Fibroblast of upper back skin (primary cell): ENCODE results near the gene PROSER2.

Experiments used
- DNase-seq: peaks from one replicate; pipeline ENCODE4 v3.0.0-alpha.2; 2013

The PROSER2 gene, protein sequence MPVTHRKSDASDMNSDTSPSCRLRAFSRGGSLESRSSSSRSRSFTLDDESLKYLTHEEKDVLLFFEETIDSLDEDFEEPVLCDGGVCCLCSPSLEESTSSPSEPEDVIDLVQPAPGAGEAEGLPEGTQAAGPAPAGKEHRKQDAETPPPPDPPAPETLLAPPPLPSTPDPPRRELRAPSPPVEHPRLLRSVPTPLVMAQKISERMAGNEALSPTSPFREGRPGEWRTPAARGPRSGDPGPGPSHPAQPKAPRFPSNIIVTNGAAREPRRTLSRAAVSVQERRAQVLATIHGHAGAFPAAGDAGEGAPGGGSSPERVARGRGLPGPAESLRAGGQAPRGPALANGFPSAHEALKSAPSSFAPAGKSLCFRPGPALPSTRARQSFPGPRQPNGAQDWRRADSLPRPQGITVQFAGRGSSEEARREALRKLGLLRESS

GRCh38 chr10:11823122-11823988, at the start of gene PROSER2:
Gene PROSER2, plus strand, starts transcription at chr10:11823356. Its CDS starts 28,722 bp downstream, at chr10:11852078.
- peak; percentile 32 for DNase-seq

DNA sequence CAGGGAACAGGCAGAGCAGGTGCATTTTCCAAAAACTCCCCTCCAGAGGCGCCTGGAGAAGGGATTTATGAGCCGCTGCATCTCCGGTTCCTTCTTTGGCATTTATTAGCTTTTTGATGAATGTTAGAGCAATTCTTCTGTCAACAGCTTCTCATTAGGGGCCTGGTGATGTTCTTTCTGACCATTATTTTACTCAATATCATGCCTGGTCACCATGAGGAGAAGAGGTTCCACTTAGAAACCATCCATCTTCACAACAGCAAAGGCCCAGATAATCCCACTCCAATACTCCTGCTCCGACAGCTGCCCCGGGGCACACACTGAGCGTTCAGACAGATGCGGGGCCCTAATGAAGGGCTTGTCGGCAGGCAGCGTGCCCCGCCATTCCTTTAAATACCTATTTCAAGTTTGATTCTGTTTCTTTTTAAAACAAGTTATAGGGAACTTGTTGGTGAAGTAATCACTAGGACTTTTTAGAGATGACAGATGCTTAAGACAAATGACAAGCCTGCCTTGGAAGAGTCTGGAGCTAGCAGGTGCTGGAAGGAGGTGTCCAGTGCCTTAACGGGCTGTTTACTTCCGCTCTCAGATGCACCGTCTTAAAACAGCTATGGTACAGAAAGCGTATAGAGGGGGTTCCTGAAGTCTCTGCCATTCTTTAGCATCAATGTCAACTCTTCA, 49.3 kb upstream of the PROSER2 start:
- no peak for DNase-seq

- no peak for DNase-seq
Measured at GRCh38 chr10:11775412-11775811, 47.7 kb upstream of the PROSER2 start.

DNA sequence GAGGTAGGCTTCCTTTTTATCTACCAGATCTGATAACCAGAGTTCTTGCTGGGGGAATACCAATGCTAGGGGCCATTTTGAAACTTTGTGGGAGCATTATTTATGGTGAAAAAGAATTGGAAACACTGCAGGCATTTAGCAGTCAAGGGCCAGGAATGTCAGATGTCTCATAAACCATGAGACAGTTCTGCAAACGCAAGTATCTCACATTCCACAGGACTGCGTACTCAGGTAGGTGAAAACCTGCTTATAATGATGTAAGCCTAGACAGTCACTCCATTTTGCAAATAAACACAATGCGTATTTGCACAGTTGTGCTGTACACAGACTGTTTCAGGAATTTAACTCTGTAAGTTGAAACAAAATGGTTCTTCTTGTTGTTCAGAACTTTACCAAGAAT, 47.1 kb upstream of the PROSER2 start:
- DNase-seq = no peak

DNA sequence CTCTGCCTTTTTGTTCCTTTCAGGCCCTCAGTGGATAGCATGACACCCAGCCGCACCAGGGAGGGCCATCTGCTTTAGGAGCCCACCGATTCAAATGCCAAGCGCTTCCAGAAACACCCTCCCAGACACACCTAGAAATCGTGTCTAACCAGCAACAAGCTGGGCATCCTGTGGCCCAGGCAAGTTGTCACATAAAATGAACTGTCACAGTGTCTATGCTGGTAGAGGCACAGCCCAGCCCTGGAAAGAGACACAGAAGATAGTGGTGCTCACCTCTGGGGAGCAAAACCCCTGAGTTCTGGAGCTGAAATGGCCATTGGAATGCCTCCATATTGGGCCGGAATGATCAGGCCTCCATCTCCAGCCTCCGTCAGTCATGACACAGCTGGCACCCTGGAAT, 42.0 kb upstream of the PROSER2 start:
- no peak for DNase-seq

DNA sequence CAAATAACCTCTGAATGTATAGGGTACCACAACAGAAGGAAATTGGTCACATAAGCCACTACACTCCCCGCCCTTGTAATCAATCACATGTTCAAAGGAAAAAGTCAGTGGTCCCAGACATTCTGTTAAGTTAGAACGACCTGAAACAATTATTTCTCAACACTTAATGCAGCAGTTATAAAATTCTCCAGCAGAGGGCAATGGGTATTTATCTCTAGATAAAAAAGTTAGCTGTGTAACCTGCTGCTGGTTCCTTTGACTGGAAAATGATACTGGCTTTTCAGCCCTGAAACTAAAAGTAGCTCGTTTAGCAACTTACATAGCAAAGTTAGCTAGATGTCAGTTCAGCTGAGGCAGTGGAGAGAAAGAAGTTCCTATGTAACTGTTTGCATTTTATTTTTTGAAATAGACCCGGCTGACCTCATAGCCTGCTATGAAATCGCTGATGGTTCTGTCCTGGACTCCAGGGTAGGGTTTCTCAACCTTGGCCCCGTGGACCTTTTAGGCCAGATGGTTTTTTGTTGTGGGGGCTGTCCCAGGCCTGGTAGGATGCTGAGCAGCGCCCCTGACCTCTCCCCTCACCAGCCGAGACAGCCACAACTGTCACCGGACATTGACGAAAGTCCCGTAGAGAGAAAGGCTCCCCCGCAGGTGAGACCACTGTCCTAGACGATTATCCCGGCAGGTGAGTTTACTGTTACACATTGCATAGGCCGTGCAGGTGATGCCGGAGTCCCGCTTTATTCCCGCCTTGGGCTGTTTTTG, 40.2 kb upstream of the PROSER2 start:
- DNase-seq = peak; percentile 52

- DNase-seq = no peak
Measured at GRCh38 chr10:11783558-11783865, 39.6 kb upstream of the PROSER2 start.

- no peak for DNase-seq
Measured at GRCh38 chr10:11787374-11787773, 35.8 kb upstream of the PROSER2 start.

DNA sequence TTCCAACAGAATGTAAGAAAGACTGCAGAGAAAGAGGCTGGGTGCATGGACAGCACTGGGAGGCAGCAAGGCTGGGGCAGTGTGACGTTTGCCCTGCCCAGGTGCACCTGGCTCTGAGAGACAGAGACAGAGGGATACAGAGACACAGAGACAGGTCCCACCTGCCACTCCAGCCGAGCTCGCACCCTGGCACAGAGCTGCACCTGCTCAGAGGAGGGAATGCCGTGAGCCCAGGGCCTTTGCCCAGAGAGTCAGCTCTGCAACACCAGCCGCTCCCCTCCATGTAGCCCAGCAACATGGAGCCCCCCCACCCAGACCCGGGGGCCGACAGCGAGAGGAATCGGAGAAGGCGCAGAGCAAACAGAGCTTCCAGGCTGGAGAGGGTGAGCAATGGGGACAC, 35.3 kb upstream of the PROSER2 start:
- no peak for DNase-seq

- DNase-seq = no peak
Measured at GRCh38 chr10:11789306-11789705, 33.9 kb upstream of the PROSER2 start.

DNA sequence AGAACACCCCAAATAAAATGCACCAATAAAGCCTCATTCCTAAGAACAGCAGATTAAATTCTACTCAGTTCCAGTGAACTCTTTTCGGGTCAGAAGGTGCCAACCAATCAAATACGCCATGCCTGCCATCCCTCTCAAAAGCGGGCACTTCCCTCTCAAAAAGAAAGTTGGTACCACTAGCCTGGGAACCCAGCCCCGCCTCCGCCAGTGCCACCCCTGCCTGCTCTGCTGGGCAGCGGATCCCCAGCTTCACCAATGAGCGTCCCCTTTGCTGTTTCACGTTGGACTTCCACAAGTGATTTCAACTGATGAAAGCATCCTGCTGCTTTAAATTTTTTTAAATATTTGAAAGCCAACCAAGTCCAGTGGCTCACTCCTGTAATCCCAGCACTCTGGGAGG, 33.2 kb upstream of the PROSER2 start:
- DNase-seq = no peak

DNA sequence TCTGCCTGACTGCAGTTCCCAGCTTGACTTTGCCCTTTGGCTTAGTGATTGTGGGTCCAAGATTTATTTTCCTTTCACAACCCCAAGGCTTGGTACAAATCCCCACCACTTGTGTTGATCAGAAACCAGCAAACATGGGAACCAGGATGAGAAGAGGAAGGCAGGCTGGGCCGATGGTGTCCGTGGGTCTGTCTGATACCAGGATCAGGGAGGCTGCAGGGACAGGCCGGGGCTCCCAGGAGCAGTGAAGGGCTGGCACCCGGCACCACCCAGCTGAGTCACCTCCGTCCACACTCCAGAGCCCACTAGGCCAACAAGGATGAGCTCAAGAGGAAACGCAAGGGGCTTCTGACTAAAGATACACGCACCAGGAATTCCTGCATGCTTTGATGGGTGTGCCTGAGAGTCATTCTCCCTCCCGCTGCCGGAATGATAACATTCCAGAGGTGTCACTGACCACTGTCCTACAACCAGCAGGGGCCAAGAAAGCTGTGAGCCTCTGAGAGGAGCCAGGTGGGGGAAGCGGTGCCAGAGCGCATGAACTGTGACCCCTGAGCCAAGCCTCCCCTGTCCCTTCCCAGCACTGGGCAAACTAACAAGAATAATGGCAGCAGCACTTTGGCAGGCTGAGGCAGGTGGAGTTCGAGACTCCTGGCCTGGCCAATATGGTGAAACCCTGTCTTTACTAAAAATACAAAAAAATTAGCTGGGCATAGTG, 29.2 kb upstream of the PROSER2 start:
- DNase-seq = peak; percentile 31

DNA sequence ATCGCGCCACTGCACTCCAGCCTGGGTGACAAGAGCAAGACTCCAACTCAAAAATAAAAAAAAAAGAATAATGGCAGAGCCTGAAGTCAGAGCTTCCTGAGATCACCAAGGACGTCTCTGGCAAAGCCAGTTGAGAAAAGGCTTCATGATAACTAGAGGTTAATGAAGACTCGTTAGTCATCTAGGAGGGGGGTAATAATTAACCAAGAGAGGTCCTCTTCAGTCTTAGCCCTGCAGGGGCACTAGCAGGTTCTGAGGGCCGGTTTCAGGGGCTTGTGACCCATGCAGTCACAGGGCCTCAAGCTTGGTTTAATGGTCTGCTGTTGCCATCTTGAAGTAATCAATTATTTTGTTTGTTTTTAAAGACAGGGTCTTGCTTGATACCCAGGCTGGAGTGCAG, 28.6 kb upstream of the PROSER2 start:
- DNase-seq = no peak

DNA sequence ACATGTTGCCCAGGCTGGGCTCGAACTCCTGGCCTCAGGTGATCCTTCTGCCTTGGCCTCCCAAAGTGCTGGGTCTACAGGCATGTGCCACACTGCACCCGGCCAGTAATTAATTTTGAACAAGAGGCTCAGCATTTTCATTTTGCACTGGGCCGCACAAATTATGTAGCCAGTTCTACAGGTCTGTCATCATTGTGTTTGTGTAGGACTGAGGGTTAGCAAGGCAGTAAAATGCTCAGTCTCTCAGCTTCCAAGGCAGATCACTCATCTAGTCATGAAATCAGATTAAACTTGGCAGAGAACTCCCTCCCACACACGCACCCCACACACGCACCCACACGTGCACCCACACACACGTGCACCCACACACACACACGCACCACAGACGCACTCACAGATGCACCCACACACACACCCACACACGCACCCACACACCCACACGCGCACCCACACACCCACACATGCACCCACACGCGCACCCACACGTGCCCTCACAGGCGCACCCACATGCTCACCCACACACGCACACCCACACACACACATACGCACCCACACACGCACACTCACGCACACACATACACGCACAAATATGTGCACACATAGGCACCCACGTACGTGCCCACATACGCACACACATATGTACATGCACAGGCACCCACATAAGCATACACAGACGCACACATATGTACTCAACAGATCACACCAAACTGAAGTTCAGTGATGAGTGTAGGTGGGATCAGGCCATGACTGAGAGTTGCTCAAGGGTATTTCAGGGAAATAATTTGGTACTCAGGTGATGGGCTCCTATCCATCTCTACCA, 27.8 kb upstream of the PROSER2 start:
- no peak for DNase-seq

DNA sequence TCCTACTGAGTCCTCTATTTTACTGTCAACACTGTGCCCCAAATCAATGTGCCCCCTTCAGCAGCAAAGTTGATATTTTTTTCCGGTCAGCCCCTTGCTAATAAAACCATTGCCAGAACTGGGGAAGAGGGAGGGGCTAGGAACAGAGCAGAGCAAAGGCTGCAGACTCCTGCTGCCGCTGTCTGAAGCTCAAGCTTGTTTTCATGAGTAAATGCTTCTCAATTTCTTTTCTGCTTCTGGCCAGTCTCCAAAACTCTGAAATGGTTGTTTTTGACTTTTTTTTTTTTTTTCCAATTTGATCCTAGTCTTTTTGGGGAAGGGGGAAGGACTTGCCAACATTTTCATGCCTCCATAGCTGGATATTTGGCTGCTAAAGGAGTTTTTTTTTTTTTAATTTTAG, 26.7 kb upstream of the PROSER2 start:
- DNase-seq = no peak

- no peak for DNase-seq
Measured at GRCh38 chr10:11797281-11797680, 25.9 kb upstream of the PROSER2 start.

DNA sequence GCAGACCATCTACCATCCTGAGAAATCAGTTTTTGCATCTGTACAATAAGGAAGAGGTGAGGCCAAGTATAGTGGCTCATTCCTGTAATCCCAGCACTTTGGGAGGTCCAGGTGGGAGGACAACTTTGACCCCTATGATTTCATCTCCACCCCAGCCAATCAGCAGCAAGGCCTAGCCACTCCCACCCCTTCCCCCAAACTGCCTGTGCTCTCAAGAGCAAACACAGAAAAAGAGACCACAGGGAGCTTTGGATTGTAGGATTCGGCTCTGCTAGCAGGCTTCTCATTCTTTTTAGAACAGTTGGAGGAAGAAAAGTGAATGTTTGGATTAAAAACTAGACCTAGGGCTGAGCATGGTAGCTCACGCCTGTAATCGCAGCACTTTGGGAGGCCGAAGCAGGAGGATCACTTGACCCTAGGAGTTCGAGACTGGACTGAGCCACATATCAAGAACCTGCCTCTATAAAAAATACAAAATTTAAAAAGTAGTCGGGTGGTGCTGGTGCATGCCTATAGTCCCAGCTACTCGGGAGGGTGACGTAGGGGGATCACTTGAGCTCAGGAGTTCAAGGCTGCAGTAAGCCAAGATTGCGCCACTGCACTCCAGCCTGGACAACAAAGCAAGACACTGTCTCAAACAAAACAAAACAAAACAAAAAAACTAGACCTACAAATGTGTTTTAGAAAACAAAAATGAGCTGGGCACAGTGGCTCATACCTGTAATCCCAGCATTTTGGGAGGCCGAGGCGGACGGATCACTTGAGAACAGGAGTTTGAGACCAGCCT, 25.1 kb upstream of the PROSER2 start:
- DNase-seq = no peak

- DNase-seq = no peak
Measured at GRCh38 chr10:11798845-11799735, 24.1 kb upstream of the PROSER2 start.

- DNase-seq = no peak
Measured at GRCh38 chr10:11799736-11800080, 23.4 kb upstream of the PROSER2 start.
